ENCODE results near the gene GNAQ. TPM values are rescaled to one million over a fixed set of nuclear protein-coding genes. Genes with fewer than 3 reads are reported as not detected.

Gene GNAQ
- total and polyA plus RNA-seq, 2 of the 13 experiments (the other 11 are each of a cell fraction or from before 2014, with no cell fraction given) = 16.5 to 17.7 TPM

- TF ChIP-seq, protein P1, sequence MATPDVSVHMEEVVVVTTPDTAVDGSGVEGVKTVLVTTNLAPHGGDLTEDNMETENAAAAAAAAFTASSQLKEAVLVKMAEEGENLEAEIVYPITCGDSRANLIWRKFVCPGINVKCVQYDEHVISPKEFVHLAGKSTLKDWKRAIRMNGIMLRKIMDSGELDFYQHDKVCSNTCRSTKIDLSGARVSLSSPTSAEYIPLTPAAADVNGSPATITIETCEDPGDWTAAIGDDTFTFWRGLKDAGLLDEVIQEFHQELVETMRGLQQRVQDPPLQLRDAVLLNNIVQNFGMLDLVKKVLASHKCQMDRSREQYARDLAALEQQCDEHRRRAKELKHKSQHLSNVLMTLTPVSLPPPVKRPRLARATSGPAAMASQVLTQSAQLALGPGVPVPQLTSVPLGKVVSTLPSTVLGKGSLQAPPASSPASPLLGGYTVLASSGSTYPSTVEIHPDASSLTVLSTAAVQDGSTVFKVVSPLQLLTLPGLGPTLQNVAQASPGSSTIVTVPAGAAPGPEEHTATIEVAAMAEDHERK (CRISPR knock-in tag; IDR thresholded peaks at IDR 0.05; ENCODE audit: low read depth) = no peak
- no peak for TF ChIP-seq MXD4 (CRISPR knock-in tag; IDR thresholded peaks at IDR 0.05)
- TF ChIP-seq HDAC1 (CRISPR knock-in tag; IDR thresholded peaks at IDR 0.05) = peak; percentile 36; the same call in 1 of the 2 replicates
- TF ChIP-seq ZSCAN20 (CRISPR knock-in tag; IDR thresholded peaks at IDR 0.05; ENCODE audit: borderline replicate concordance) = no peak
- no peak for TF ChIP-seq NR2F2 (IDR thresholded peaks at IDR 0.05; ENCODE audit: borderline replicate concordance, low read depth)
- TF ChIP-seq PHF5A (CRISPR knock-in tag; IDR thresholded peaks at IDR 0.05; ENCODE audit: low read depth, unreplicated experiment) = no peak
- TF ChIP-seq ZNF292 (CRISPR knock-in tag; IDR thresholded peaks at IDR 0.05; ENCODE audit: borderline replicate concordance, low read depth) = 0 out of 2 replicates have a peak, but pooled peaks have one; percentile 39
- no peak for TF ChIP-seq IKZF1 (IDR thresholded peaks at IDR 0.05)
- TF ChIP-seq HES4 (CRISPR knock-in tag; IDR thresholded peaks at IDR 0.05; ENCODE audit: borderline replicate concordance) = no peak
- no peak for TF ChIP-seq ZNF460 (CRISPR knock-in tag; IDR thresholded peaks at IDR 0.05; ENCODE audit: borderline replicate concordance)
- no peak for TF ChIP-seq SNRNP70 (IDR thresholded peaks at IDR 0.05; ENCODE audit: low read depth, low read length)
- TF ChIP-seq TCF7L2 (IDR thresholded peaks at IDR 0.05; ENCODE audit: low read depth, low read length) = no peak
- no peak for TF ChIP-seq POGZ (CRISPR knock-in tag; IDR thresholded peaks at IDR 0.05)
- no peak for TF ChIP-seq CREM (IDR thresholded peaks at IDR 0.05)
- TF ChIP-seq CREM (CRISPR knock-in tag; IDR thresholded peaks at IDR 0.05) = no peak
- TF ChIP-seq EEA1 (CRISPR knock-in tag; IDR thresholded peaks at IDR 0.05; ENCODE audit: borderline replicate concordance) = no peak
- TF ChIP-seq, protein P2, sequence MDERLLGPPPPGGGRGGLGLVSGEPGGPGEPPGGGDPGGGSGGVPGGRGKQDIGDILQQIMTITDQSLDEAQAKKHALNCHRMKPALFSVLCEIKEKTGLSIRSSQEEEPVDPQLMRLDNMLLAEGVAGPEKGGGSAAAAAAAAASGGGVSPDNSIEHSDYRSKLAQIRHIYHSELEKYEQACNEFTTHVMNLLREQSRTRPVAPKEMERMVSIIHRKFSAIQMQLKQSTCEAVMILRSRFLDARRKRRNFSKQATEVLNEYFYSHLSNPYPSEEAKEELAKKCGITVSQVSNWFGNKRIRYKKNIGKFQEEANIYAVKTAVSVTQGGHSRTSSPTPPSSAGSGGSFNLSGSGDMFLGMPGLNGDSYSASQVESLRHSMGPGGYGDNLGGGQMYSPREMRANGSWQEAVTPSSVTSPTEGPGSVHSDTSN (CRISPR knock-in tag; IDR thresholded peaks at IDR 0.05) = no peak
- no peak for TF ChIP-seq ZNF567 (CRISPR knock-in tag; IDR thresholded peaks at IDR 0.05; ENCODE audit: borderline replicate concordance)
- TF ChIP-seq ZNF263 (CRISPR knock-in tag; IDR thresholded peaks at IDR 0.05) = no peak
- TF ChIP-seq, protein P3, sequence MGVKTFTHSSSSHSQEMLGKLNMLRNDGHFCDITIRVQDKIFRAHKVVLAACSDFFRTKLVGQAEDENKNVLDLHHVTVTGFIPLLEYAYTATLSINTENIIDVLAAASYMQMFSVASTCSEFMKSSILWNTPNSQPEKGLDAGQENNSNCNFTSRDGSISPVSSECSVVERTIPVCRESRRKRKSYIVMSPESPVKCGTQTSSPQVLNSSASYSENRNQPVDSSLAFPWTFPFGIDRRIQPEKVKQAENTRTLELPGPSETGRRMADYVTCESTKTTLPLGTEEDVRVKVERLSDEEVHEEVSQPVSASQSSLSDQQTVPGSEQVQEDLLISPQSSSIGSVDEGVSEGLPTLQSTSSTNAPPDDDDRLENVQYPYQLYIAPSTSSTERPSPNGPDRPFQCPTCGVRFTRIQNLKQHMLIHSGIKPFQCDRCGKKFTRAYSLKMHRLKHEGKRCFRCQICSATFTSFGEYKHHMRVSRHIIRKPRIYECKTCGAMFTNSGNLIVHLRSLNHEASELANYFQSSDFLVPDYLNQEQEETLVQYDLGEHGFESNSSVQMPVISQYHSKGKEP (CRISPR knock-in tag; IDR thresholded peaks at IDR 0.05) = no peak
- TF ChIP-seq SOX5 (CRISPR knock-in tag; IDR thresholded peaks at IDR 0.05; ENCODE audit: borderline replicate concordance) = no peak
- no peak for TF ChIP-seq ZNF569 (CRISPR knock-in tag; IDR thresholded peaks at IDR 0.05; ENCODE audit: borderline replicate concordance)
- TF ChIP-seq SMARCE1 (IDR thresholded peaks at IDR 0.05; ENCODE audit: borderline replicate concordance) = no peak
- TF ChIP-seq ZNF570 (CRISPR knock-in tag; IDR thresholded peaks at IDR 0.05; ENCODE audit: borderline replicate concordance) = no peak
- TF ChIP-seq TBP (CRISPR knock-in tag; IDR thresholded peaks at IDR 0.05) = no peak
These were observed 813 bp downstream of the GNAQ start (continued) for GRCh38 chr9:78030553-78031443.

All from HepG2 (cell line).